Frontal cortex (tissue), 4 donors: ENCODE measurements around the gene EFS. TPM values are rescaled to one million over a fixed set of nuclear protein-coding genes. Genes with fewer than 3 reads are reported as not detected.
A peak's percentile ranks its signal among the peaks of the same experiment; 100 is the strongest.

Experiments
- DNase-seq, 2 donors: peaks; one replicate each; pipeline ENCODE4 v3.0.0; 2012; ENCODE audit warnings: low spot score in 2 of 2
- FAIRE-seq: peaks from 2 replicates; lab custom pipeline; 2012; peaks lifted over from hg19 to GRCh38; lab: Jason Lieb, UNC
- total RNA-seq: library from RNA; depleted of rRNA; stranded (reverse); fragments of >200 nt; gene quantifications from one replicate; pipeline ENCODE4 v1.2.3, GENCODE V29; 2014
- donor health status: control.
- donor health status: control.
- donor health status: control.

The EFS gene
- total RNA-seq, 1 donor from 2014 or later, result 6.9 TPM

DNA sequence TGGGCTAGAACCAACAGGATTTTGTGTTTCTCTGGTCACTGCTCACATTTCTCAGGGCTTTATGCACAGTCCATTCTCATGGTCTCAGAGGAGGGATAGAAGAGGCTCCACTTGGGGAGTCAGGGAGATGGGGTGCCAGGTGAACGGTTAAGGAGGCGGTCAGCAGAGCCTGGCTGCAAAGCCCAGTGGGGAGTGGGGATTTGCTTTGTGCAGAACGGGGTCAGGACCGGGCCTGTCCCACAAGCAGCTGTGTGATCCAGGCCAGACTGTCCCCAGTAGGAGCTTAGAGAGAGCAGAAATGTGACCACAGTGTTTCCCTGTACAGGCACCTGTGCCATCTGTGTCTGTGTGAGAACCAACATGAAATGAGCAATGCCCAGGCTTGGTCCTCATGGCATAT, 16.0 kb upstream of the EFS start:
- DNase-seq (no peak), FAIRE-seq (no peak)

DNA sequence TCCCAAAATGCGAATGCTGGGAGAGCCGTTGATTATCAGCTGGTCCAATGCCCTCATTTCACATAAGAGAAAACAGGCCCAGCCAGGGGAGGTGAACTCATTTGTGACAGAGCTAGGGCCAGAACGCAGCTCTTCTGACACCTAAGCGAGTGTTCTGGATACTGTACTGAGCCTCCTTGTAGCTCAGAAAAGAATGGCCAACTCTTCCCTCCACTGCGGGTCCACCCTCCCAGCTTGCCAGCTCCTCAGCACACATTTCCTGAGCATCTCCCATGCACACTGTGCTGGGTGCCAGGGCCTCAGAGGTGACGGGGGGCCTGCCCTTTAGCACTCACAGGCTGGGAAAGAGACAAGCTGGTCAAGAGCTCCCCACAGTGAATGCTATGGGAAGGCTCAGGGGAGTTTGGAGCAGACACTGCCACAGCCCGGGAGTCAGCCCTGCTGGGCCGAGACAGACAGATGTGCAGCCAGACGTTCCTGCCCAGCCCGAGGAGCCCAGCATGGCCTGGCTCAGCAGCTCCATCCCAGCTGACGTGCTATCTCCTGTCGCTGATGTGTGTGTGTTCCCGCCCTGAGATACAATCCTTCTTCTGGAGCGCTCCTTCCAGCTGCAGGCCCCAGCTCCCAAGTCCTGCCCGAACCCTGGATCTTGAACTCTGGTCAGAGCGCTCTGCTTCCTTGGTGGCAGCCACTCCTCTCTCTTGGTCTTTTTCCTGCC, 15.4 kb upstream of the EFS start:
- DNase-seq (no peak), FAIRE-seq (no peak)

DNA sequence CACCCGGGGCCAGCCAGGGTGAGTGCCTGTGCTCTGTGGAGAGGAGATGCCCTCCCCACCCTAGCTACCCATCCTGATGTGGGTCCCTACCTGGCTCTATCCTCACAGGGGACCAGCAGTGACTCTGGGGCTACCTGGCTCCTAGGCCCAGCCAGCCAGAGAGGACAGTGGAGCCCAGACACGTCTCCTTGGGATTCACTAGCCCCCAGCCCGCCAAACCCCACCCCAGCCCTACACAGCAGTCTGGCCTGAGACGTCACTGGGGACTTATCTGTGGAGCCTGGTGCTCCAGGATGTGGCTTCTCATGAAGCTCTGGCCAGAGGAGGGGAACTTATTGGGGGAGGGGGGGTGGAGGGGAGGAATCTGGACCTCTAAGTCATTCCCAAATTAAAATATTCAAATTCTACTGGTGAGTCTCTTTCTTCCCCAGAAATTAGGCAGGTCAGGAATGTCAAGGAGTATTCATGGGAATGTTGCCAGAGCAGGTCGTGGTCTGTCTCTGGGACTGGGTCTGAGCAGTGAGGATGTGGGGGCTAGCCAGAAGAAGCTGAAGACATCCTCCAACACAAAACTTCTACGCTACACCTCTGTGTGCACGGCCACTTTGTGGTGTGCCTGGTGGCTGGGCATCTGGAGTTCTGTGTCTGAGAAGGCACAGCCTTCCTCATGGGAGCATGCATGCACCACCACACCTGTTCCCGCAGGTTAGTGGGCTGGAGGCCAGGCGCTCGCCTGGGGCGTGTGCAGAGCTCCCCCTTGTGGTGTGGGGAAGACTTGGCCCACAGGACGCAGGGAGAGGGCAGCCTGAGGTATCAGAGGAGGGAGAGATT, 14.6 kb upstream of the EFS start:
- DNase-seq, result peak in 1 of 2 donors; percentile 59
- no peak for FAIRE-seq

DNA sequence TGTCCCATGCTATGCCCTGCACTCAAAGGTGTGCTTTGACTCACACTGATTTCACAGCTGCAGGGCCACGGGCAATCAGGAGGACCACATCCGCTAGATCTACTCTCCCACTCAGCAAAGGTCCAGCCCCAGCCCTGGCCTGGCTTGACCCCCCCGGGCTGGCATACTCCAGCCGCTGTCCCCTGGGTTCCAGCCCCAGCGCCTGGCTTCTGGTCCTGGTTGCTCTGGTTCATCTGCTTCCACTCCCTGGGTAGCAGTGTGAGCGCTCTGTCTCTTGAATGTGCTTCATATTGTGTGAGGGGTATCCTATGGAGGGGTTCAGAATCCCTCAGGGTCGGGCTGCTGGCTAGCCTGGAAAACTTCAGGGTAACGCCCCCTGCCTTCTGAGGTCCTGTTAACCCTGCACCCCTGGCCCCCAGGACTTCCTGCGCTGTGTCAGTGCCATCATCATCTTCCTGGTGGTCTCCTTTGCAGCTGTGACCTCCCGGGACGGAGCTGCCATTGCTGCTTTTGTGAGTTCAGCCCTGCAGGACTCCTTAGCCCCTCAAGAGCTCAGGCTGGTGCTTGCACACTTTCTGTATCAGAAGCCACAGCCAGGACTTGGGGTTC, 13.7 kb upstream of the EFS start:
- DNase-seq, result no peak
- no peak for FAIRE-seq

DNA sequence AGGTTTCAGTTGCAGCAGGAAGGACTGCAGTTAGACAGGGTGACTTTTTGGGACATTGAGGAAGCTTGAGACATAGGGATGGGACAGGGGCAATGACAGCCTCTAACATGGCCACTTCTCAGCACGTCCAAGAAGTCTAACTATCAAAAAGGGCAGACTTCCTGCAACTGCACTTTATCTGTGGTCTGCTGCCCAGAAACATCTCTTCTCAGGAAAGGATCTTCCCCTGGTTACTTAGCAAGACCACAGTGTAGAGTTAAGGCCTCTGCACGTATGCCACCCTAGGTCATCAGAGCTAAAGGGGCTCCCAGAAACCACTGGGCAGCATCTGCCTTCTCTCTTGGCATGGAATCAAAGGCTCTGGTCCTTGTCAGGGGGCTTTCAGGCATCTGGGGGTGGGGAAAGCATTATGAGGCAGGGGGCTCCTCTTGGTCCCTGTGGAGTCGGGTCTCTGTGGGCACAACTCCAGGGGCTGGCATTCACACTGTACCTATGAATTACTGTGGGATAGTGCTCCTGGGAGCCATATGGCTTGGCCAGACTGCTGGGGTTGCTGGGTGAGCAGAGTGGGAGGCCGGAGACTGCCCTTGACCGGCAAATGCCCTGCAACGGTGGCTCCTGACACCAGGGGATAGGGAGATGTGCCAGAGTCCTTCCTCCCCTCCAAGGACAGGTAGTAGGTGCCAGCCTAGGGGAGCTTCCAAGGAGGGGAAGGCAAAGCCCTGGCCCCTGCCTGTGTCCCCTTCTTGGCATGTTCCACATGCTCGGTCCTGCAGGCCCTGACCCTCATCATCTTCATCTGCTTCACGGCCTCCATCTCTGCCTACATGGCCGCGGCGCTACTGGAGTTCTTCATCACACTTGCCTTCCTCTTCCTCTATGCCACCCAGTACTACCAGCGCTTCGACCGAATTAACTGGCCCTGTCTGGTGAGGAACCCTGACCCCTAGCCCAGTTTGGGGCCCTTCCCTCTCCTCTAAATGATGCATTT, 12.9 kb upstream of the EFS start:
- DNase-seq, result no peak
- FAIRE-seq, result no peak

DNA sequence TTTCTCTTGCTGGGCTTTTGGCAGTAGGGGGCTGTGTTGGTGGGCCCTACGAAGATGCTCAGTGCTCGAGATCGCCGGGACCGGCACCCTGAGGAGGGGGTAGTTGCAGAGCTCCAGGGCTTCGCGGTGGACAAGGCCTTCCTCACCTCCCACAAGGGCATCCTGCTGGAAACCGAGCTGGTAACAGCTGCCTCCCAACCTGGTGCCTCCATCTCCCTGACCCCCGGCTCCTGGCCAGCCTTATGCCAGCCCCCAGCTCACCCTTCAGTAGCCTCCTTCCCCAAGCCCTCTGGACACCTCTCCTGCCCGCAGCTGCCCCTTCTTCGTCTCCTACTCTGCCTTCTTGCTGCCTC, 12.2 kb upstream of the EFS start:
- no peak for FAIRE-seq
- no peak for DNase-seq

DNA sequence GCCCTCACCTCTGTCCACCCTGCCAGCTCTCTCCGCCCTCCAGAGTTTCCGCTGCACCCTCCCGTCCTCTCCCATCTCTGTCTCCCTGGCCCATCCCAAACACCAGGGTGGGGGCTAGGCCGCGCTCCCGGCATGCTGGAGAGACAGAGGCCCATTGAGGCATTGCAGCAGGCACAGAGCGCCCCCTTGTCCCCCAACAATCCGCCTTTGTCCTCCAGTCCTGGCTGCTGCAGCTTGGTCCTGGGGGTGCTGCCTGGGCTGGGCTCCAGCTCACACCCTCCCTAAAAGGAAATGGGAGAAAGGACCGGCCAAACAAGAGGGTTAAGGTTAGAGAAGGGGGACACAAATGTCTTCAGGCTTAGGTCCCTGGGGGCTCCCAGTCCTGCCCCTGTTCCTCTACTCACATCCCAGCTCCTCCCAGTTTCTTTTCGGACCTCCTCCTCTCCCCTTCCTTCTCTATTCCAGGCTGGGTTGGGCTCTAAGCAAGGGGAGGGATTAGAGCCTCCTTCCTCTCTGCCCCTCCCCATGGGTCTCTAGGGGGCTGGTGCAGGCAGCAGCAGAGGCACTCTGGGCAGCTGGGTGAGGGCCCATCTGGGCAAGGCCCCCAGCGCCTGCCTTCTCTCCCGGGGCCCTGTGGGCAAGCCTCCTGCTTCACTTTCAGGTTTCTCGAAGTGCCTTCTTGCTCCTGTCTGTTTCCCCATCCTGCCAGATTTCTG, 11.7 kb upstream of the EFS start, which contains the start of gene CMTM5:
TSS of gene CMTM5 (plus strand) at position 565 of the 716 bp plus-strand sequence. CDS start 206 bp downstream, outside the sequence.
- DNase-seq (peak; percentile 65 to 76), FAIRE-seq (no peak)

DNA sequence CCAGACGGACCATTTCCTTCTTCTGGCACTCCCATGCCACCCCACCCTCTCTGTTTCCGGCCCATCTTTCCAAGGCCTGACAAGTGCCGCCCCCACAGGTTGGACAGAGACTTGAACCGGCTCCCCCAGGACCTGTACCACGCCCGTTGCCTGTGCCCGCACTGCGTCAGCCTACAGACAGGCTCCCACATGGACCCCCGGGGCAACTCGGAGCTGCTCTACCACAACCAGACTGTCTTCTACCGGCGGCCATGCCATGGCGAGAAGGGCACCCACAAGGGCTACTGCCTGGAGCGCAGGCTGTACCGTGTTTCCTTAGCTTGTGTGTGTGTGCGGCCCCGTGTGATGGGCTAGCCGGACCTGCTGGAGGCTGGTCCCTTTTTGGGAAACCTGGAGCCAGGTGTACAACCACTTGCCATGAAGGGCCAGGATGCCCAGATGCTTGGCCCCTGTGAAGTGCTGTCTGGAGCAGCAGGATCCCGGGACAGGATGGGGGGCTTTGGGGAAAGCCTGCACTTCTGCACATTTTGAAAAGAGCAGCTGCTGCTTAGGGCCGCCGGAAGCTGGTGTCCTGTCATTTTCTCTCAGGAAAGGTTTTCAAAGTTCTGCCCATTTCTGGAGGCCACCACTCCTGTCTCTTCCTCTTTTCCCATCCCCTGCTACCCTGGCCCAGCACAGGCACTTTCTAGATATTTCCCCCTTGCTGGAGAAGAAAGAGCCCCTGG, 10.7 kb upstream of the EFS start:
- FAIRE-seq (no peak), DNase-seq (no peak)

DNA sequence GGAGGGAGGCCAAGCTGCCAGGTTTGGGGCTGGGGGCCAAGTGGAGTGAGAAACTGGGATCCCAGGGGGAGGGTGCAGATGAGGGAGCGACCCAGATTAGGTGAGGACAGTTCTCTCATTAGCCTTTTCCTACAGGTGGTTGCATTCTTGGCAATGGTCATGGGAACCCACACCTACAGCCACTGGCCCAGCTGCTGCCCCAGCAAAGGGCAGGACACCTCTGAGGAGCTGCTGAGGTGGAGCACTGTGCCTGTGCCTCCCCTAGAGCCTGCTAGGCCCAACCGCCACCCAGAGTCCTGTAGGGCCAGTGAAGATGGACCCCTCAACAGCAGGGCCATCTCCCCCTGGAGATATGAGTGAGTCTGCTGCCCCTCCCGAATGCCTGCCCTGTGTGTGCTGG, 8.1 kb upstream of the EFS start:
- no peak for FAIRE-seq
- DNase-seq, result no peak

DNA sequence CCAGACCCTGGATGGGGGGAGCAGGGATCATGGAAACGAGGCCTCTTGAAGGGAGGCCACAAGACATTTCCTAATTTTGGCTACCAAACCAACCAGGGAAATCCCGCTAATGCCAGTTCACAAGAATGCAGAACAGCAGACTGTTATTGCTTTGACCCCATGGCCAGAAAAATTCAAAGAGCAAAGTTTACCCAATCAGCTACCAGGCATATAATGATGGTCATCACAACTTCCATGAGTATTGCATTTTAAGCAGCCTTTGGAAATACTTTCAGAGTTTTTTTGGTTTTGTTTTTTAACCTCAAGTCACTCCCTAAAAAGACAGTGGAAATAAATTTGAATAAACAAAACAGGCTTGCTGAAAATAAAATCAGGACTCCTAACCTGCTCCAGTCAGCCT, 7.5 kb upstream of the EFS start, which contains the start of gene IL25:
TSS of gene IL25 (plus strand) at position 301 of the 400 bp plus-strand sequence.
- FAIRE-seq, result no peak
- DNase-seq, result no peak

DNA sequence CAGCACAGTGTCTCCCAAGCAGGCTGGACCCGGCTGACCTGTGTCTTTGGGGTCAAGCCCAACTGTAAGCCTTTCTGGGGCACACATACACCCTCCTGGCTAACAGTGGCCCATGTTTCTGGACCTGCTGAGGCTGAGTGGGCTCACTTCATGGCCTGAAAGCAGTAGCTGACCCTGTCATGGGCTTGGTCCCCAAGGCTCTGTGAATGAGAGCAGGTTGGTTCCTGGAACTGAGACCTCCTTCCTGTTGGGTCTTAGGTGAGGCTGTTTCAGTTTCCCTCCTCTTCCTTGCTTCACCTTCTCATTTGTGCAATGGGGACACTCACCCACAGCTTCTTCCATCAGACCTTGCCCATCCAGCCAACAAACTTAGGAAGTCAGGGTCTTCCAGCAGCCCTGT, 6.9 kb upstream of the EFS start:
- DNase-seq (no peak), FAIRE-seq (no peak)

DNA sequence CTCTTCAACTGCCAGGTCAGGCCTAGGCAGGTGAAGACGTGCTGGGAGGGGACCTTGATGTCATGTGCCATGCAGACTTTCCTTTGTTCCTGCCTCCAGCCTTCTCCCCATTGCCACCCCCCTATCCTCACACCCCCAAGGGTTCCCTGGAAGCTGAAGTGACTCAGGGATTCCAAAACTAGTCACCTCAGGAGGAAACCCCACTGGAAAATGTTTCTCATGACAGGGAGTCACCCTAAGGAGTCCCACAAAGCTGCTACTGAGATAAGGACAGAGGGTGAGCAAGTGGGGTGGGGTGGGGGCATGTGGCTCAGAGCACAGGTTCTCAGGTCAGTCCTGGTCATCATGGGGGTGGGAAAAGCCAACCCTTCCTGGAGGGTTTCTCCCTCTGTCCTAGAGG, 5.2 kb upstream of the EFS start:
- DNase-seq, result no peak
- FAIRE-seq, result no peak

DNA sequence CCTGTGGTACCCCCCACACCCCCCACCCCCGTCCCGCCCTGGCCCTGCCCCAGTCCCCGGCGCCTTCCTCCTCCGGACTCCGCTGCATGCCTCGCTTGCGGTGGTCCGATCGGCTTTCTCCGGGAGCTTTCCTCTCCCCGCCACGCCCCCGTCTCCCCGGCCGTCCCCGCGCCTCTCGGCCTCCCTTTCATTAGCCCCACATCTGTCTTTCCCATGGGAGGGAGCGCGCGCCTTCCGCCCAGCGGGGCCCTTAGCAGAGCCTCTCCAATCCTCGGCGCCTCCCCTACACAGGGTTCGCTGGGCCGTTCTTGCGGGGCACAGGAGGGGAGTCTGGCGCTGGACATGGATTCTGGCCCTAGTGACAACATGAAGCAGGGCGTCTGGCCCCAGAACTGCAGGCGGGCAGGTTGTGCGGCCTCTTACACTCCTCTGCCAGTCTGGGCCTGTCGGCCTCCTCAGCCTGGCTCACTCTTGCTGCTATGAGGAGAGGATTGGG, 1.5 kb upstream of the EFS start:
- FAIRE-seq (no peak), DNase-seq (peak; percentile 58 to 62)

DNA sequence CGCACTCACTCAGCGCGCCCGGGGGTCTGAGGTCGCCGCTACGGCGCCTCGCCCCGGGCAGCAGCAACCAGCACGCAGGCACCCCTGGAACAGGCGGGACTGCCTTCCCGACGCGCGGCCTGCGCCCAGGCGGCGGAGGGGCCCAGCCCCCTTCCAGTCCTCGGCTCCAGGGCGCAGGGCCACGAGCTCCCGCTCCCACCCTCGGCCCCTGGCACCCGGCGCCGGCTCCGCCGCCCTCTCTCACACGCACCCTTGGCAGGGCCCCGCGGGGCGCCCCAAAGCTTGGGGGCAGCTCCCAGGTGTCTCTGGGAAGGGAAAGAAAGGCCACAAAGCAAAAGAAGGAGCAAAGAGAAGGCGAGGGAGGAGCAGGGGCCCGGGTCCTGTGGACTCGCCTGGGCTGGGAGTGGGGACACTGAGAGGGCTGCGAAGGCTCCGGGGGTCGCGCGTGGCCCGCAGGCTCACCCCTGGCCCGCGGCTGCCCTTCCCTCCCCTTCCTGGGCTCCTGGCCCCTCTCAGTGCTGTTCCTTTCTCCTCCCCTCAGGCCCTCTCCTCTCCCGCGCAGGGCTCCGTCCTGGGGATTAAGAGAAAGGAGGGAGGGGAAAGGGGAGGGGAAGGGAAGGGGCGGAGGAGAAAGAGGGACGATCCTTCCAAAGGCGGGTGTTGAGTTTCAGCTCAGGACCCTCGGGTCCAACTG, 907 bp upstream of the EFS start:
- DNase-seq, result peak; percentile 58 to 72
- FAIRE-seq, result no peak

DNA sequence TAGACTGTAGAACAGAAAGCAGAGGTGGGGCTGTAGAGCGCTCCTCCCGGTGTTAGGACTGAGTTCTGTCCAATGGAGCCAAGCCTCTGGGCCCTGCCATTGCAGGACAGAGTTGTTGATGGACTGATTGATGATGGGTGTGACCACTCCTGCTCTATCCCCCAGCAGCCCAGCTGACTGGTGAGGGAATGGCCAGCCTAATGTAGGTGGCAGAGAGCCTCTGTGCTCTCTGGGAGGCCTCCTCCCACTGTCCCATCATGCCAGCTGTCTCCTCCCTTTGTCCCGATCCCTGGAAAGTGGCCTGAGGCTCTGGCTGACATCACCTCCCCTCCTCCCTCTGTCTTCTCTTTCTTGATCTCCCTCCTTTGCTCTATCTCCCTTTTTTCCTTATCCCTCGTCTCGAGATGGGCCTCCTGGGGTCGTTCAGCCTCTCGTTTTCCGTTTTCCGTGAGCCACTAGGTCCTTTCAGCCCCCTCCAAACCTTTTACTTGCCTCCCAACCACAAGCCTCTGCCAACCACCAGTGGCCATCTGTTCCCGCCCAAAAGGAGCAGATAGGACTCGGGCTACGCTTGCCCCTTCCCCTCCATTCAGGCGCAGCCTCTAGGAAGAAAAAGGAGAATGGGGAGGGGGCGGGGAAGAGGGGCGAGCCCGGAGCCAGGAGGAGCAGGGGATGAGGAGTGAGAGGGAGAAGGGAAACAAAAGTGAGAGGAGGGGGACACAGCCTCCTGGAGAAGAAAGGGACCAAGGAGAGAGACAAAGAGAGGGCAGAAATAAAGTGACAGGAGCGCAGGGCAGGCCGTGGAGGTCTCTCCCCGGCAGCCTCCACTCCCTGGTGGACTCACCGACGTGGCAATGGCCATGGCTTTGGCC, 572 bp downstream of the EFS start:
- FAIRE-seq, result no peak
- DNase-seq, result peak; percentile 69 to 81

DNA sequence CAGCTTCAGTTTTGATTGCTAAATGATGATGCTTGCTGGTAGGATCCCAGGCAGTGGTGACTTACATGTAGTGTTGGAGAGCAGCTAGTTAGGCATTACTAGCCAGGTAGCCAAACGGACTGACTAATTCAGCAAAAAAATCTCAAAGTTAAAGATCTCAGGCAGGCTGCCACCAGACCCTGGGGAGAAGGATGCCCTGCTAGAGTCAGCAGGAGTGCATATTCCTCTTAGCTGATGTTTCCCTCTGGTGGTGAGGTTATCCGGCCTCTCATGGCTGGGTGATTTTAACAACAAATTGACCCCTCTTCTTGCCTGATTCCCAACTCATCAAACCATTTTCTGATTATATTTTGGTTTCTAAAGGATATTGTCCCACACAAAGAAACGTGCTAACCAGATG, 2.8 kb downstream of the EFS start:
- no peak for DNase-seq
- FAIRE-seq, result no peak

DNA sequence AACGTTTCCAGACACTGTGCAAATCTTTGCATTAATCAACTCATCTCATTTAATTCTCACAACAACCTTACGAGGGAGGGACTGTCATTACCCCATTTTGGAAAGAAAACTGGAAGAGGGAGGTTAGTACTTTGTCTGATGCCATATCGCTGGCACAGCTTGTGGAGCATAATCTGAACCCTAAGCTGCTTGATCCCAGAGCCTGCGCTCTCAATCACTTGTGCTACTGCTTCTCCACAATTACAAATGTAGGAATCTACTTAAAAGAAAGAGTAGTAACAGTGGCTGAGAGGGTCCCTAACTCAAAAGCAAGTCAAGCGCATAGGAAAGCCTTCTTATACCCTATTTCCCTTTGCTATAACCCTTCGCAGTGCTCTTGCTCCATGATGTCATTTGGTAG, 3.2 kb downstream of the EFS start:
- FAIRE-seq (no peak), DNase-seq (no peak)
